Testis (tissue), 2 donors: Measurements from ENCODE around the gene MCEE.

ENCODE experiments used
- POLR2A ChIP-seq: fragments of 450-650 bp; IDR thresholded peaks from one replicate; pipeline ENCODE4 v1.6.1; 2017; ENCODE audit warnings: antibody characterized with exemption, mild to moderate bottlenecking, moderate library complexity
- TF ChIP-seq, protein P1 (sequence below), 3 experiments: fragments of 450-650 bp in 2 of 3; fragments of 200-600 bp in 1 of 3; sonication (generic) in 1 of 3; IDR thresholded peaks; one replicate each; pipeline ENCODE4 v1.5.1; 2016 to 2019; ENCODE audit warnings: antibody characterized with exemption in 3 of 3, mild to moderate bottlenecking in 2 of 3, moderate library complexity in 1 of 3

- no peak for TF ChIP-seq POLR2A
- TF ChIP-seq, protein P1, sequence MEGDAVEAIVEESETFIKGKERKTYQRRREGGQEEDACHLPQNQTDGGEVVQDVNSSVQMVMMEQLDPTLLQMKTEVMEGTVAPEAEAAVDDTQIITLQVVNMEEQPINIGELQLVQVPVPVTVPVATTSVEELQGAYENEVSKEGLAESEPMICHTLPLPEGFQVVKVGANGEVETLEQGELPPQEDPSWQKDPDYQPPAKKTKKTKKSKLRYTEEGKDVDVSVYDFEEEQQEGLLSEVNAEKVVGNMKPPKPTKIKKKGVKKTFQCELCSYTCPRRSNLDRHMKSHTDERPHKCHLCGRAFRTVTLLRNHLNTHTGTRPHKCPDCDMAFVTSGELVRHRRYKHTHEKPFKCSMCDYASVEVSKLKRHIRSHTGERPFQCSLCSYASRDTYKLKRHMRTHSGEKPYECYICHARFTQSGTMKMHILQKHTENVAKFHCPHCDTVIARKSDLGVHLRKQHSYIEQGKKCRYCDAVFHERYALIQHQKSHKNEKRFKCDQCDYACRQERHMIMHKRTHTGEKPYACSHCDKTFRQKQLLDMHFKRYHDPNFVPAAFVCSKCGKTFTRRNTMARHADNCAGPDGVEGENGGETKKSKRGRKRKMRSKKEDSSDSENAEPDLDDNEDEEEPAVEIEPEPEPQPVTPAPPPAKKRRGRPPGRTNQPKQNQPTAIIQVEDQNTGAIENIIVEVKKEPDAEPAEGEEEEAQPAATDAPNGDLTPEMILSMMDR (IDR thresholded peaks at IDR 0.05), result no peak
Measured at GRCh38 chr2:71063216-71063615, 66.8 kb downstream of the MCEE start.
